Fibroblast of peridontal ligament (primary cell): ENCODE measurements around the gene ZNF425.
A peak's percentile ranks its signal among the peaks of the same experiment; 100 is the strongest.
"Not testable (repeated sequence)": the region's sequence is repeated elsewhere in the genome, so short reads cannot be mapped to it uniquely, and the experiment has no call there.

Experiments used
- DNase-seq: peaks from one replicate; pipeline ENCODE4 v3.0.0-alpha.2; 2010; ENCODE audit errors: extremely low read depth

The ZNF425 gene, protein sequence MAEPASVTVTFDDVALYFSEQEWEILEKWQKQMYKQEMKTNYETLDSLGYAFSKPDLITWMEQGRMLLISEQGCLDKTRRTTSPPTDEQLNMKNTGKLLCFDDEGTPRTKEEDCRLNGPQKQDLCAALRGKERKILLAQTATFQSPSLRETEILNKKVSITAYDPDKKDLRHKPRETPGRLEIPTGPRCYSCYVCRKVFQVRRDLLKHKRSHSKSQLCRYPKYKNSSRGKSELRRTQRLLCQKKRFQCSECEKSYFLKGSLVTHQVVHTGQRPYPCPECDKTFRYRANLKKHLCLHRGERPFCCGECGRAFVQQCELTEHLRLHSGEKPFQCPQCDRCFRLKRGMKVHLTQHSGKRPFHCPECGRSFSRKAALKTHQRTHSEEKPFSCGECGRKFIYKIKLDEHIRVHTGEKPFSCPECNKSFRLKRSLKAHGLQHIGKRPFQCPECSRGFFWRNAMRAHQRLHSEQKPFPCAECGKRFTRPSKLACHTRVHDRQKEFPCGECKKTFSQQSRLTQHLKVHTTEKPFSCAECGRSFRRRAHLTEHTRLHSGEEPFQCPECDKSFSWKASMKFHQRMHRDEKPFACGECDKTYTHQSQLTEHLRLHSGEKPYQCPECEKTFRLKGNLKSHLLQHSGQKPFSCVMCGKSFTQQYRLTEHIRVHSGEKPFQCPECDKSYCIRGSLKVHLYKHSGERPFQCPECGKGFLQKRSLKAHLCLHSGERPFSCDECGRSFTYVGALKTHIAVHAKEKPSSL

DNA sequence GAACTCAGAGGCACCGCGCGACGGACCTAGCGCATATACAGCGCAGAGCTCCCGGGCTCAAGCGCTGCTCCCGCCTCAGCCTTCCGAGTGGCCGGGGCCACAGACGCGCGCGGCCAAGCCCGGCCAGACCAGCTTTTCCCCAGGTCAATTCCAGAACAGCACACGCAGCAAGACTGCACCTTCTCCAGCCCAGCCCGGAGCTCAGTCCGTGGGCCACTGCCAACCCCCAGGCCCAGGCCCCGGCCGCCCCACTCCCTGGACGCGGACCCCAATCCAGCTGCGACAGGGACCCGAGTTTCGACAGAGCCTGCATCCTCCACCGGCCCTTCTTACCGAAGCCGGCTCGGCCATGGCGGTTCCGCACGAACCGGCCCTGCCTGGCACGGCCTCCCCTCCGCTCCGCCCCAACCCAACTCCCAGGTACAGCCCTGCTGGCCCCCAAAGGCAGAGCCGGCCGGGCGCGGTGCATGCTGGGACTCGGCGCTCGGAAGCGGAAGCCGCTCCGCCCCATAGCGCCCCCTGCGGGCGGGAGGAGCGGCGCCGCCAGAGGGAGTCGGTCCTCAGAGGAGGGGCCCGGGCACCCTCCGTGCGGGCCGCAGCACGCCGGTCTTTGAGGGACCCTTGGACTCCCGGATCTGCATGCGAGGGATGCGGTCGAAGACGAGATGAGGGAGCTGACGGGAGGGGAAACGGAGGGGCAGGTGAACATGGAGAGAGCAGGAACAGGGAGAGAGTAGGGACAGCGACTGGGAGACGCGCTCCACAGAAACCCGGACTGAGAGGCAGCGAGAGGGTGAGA, at the start of gene ZNF425:
Gene ZNF425 (minus strand): TSS at position 462 of the 799 bp plus-strand sequence. CDS start 111 bp downstream, at position 351.
- DNase-seq = peak; percentile 86

DNA sequence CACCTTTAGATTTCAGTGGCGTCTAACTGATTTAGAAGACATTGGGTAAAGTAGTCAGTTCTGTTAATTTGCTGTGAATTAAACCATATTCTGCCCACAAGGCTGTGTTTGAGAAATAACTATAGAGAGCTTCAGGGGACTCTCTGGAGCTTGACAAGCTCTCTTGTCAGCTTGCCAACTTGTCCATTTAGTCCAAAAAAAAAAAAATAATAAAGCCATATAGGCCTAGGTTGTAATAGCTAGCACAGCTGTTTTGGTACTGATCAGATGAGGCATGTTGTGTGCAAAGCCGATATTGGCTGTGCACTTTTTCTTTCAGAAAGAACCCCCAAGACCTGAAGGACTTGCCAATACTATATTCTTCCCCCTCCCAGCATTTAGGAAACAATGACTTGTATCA, 49.0 kb upstream of the ZNF425 start:
- DNase-seq = no peak

DNA sequence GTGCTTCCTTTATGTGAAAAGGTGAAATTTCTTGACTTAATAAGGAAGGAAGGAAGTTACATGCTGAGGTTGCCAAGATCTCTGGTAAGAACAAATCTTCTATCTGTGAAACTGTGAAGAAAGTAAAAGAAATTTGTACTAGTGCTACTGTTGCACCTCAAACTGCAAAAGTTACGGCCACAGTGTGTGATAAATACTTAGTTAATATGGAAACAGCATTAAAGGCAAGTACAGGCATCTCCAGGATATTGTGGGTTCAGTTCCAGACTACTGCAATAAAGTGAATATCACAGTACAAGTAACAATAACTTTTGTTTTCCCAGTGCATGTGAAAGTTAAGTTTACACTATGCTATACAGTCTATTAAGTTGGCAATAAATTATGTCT, 46.4 kb upstream of the ZNF425 start:
- DNase-seq = no peak

DNA sequence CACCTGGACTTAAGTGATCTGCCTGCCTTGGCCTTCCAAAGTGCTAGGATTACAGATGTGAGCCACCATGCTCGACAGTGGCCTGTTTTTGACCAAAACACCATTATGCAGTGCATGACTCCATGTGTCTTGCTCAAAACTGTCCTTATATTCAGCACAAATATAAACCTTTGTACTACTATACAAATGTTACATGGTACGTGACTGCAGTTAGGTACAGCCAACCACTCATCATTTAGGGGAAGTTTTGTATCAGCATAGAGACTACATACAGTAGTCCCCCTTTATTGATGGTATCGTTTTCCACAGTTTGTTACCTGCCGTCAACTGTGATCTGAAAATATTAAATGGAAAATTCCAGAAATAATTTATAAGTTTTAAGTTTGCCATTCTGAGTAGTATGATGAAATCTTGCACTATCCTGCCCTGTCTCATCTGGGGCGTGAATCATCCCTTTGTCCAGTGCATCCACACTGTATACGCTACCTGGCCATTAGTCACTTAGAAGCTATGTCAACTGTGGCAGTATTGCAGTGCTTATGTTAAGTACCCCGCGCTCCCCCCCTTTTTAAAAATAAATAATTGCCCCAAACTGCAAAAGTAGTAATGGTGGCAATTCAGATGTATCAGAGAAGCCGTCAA, 45.9 kb upstream of the ZNF425 start:
- DNase-seq = no peak

DNA sequence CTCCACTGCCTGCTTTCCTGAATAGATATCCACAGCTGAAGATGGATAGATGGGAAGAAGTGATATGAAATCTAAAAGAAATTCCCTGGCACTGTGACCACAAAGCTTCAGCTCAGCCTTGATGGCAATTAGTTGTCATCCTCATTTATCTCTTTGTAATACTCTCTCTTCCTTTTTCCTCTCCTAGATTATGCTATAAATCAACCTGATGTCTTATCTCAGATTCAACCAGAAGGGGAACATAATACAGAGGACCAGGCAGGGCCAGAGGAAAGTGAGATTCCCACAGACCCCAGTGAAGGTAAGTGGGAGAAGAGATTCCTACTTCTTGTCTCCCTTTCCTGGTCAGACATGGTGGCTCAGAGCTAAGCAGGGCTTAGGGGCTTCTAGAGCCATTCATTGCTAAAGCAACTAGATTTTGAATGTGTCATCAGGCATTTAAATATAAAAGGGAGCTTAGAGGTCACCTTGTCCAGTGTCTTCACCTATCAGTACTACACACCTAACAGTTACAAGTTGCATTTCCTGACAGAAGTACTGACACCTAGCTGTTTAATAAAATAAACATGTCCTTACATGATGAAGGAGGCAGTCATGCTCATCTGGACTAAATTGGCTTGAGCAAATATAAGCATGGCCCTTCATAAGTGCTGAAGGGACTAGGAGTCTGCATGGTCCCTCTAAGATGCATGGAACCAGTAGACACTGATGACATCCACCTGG, 40.7 kb upstream of the ZNF425 start:
- no peak for DNase-seq

DNA sequence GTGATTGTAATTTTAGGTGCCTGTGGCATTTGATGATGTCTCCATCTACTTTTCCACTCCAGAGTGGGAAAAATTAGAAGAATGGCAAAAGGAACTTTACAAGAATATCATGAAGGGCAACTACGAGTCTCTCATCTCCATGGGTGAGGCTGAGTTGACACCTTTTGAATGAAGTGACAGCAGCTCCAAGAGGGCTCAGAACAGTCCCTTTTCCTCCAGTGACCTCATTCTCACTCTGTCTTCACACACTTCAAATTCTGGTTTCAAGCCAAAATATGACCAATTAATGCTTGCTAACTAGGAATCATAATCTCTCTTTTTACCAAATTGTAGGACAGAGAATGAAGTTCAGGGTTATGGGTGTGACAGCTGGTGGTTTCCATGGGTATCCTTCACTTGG, 40.0 kb upstream of the ZNF425 start:
- no peak for DNase-seq

DNA sequence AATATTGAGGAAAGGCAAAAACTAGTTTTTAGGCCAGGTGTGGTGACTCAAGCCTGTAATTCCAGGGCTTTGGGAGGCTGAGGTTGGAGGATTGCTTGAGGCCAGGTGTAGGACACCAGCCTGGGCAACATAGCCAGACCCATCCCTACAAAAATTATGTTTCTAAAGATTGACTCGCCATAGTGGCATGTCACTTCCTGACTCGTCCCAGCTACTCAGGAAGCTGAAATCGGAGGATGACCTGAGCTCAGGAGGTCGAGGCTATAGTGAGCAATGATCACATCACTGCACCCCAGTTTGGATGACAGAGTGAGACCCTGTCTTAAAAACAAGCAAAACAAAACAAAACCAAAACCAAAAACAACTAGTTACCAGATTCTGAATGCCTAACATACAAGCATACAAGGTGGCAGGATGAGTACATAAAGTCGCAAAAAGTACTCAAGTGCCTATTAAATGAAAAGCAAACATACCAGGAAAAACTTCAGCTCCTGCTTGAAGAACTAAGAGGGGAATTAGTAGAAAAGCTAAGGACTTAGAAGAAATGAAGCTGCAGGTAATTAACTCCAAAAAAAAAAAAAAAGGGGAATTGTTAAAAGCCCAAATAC, 35.2 kb upstream of the ZNF425 start:
- no peak for DNase-seq

DNA sequence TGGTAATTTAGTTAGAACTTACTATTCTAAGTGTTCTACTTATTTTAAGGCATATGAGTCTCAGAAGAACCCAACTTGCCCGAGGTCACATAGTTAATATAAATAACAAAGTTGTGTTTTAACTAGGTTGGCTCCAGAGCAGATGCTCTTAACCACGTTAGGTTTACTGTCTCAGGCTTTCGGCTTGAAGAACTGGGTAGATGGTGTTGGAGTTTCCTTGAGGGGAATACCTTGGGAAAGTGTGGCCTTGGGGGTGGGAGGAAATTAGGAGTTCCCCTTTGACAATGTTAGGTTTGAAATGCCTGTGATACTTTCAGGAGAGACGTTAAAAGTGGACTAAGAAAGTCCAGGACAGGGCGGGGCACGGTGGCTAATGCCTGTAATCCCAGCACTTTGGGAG, 30.8 kb upstream of the ZNF425 start:
- DNase-seq = no peak

DNA sequence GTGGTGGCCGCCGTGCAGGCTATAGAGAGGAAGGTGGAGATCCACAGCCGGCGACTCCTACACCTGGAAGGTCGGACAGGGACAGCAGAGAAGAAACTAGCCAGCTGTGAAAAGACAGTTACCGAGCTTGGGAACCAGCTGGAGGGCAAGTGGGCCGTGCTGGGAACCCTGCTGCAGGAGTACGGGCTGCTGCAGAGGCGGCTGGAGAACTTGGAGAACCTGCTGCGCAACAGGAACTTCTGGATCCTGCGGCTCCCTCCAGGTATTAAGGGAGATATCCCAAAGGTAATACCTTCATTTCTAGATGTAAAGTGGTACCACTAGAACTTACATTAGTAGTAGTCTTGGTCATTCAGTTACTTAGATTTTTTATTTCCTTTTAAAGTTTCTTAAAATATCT, 27.9 kb upstream of the ZNF425 start:
- no peak for DNase-seq

DNA sequence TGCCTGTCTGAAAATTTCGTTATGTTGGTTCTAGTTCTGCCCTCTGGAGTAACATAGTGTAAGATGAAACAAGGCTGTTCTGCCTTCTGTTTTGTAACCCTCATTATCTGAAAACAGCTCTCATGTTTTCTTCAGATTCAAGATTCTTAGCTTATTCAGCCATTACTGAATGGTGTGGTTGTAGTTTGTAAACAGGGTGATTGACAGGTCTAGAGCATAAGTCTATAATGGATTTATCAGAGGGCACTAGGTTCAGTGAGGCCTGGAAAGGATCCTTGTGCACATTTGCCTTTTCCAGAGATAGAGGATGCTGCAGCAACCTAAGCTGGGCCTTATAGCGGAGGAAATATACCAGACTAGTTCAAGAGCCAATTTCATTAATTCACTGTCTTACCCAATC, 27.2 kb upstream of the ZNF425 start:
- DNase-seq = no peak

DNA sequence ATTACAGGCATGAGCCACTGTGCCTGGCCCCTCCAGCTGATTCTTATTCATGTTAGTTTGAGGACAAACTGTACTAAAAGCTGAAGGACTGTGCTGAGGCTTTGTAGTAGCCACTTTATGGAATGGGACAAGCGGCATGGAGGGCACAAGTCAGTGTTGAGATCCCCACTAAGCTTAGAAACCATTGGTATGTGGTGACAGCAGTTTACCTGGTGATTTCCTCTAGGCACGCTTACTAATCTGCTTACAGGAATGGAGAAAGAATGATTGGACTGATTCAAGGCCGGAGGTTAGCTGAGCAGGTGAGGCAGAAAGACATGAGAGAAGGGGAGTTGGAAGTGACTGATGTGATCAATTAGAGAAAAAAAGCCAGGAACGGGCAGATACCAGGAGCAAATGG, 24.9 kb upstream of the ZNF425 start:
- DNase-seq = no peak

DNA sequence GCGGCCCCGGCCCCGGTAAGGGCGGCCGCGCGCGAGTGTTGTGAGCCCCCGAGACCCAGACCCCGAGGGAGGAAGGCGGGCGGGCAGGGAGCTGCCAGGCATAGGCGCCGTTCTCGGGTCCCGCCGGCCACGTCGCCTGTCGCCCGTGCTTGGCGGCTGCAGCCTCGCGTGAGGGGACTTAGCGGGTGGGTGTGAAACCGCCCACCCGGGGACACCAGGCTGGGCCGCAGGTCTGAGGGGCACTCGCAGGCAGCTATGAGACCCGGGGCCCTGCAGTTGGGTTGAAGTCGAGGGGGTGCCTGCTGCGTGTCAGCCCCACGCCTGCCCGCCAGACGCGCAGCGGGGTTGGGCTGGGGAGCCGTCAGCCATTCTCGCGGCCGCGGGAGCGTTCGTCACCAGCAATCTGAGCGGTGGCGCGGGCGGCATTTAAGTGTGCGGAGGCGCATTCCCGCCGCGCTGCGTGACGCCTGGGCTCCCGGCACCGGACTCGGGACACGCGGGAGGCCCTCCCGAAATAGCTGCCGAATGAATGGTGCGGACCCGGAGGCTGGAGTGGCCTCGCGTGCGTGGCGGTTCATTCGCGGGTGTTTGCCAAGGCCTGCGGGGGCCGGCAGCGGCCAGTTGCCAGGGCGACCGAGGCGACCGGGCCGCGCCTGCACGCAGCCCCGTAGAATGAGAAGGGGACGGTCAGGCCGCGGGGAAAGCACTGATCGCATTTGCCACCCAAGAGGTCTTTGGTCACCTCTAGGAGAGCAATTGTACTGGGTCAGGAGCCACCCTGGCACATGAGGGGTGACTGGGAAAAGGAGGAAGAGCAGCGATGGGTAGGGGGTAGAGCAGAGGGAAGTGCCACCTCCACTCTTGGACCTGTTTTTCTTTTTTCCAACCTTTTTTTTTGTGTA, 21.9 kb upstream of the ZNF425 start:
- DNase-seq = peak; percentile 37

DNA sequence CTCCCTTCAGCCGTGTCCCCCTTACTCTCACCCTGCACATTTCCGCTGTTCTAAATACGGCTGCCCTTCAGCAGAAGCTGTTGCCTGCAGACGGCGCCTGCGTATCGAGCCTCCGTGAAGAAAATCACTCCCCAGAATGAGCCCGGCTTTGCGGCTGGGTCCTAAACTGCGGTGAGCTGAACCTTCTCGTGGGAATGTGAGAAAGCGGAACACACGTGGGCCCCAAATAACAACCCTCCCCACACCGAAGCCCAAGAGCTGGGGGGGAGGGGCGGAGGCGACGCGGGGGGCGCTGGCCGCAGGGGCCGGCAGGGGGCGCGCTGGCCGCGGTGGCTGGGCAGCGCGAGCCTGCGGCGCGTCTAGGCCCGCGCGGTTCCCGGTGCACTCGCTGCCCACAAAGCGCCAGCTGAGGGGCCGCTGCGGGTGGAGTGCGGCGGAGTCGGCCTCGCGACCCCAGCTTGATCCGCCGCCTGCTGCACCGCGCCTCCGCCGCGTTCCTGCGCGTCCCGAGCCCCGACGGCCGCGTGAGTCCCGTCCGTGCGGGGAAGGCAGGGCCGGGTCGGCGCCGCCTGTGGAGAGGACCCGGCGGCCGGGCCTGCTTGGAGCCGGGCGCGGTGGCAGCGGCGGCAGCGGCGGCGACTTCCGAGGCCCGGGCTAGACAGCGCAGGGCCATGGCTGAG, 21.1 kb upstream of the ZNF425 start, which contains the start of gene ZNF398:
Gene ZNF398 (plus strand): TSS at position 382 of the 680 bp plus-strand sequence. CDS start 290 bp downstream, at position 672.
- DNase-seq = peak; percentile 68

DNA sequence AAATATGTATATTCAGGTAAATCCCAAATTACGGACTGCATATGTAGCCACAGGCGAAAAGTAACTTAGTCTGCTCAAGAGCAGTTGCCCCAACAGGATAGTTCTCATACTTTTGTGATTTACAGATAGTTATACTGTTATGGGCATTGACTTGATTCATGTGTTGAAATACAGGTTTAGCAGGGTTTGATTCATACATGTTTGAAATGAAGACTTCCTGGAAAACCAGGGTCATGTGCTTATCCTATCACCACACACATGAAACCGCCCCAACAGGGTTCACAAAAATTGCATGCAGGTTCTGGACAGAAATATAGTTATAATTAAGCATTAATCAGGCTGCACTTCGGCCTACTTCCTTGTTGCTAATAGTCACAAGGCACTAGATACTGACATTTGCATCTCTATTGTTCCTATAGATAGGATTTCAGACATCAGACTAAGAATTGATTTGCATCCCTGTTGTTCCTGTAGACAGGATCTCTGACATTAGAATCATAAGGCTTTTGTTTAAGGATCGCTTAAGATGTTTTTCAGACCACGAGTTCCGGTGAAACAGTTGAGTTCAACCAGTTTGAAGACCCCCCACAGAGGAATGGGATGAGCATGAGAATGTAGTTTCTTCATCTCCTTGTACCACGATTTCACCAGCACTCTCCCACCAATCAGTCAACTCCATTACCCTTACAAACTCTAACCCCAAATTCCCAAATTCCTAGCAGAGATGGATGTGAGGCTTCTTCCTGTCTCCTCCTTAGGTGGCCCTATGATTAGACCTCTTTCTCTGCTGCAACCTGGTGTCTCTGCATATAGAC, 19.1 kb upstream of the ZNF425 start:
- DNase-seq = no peak

DNA sequence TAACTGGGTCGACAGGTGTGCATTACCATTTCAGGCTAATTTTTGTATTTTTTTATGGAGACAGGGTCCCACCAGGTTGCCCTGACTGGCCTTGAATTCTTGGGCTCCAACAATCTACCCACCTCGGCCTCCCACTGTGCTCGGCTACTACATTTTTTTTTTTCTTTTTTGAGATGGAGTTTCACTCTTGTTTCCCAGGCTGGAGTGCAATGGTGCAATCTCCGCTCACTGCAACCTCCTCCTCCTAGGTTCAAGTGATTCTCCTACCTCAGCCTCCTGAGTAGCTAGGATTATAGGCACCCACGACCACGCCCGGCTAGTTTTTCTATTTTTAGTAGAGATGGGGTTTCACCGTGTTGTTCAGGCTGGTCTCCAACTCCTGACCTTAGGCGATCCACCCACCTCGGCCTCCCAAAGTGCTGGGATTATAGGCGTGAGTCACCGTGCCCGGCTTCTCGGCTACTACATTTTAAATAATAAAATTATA, 18.4 kb upstream of the ZNF425 start:
- DNase-seq = not testable (repeated sequence)

DNA sequence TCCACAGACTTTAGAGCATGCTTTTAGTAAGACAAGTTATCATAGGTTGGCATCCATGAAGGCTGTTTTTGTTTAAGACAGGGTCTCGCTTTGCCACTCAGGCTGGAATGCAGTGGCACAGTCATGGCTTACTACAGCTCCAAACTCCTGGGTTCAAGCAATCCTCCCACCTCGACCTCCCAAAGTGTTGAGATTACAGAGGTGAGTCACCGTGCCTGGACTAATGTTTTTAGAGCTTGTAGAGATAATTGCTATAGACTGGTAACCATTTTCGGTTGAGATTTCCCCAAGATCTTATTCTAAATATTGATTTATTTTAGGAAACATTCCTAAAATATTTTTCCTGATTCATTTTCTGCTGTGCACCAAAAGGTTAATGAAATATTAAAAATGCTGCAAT, 15.8 kb upstream of the ZNF425 start:
- DNase-seq = no peak

DNA sequence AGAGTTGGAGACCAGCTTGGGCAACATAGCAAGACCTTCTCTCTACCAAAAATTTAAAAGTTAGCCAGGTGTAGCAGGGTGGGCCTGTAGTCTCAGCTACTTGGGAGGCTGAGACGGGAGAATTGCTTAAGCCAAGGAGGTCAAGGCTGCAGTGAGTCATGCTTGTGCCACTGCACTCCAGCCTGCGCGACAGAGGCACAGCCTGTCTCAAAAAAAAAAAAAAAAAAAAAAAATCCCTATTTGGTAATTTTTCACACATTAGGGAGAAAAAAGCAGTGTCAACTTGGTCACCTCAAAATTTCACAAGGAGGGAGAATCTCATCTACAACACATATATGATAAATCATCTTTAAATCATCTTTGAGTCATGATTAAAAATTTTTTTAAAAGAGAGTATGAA, 14.7 kb upstream of the ZNF425 start:
- no peak for DNase-seq

DNA sequence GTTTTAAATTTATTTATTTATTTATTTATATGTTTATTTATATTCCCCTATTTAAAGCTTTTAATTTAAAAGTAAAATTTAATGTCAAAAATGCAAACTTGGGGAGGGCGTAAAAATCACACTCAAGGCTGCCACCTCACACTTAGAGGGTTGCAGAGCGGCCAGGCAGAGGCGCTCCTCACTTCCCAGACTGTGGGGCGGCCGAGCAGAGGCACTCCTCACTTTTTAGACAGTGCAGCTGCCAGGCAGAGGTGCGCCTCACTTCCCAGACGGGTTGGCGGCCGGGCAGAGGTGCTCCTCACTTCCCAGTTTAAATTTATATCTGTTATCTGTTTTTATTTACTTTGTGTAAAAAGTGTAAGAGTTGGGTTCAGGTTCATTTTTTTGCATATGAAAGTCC, 10.0 kb upstream of the ZNF425 start:
- DNase-seq = no peak
